ENCODE results near the gene FAM171A2.
A peak's percentile ranks its signal among the peaks of the same experiment; 100 is the strongest.

Gene FAM171A2

DNA sequence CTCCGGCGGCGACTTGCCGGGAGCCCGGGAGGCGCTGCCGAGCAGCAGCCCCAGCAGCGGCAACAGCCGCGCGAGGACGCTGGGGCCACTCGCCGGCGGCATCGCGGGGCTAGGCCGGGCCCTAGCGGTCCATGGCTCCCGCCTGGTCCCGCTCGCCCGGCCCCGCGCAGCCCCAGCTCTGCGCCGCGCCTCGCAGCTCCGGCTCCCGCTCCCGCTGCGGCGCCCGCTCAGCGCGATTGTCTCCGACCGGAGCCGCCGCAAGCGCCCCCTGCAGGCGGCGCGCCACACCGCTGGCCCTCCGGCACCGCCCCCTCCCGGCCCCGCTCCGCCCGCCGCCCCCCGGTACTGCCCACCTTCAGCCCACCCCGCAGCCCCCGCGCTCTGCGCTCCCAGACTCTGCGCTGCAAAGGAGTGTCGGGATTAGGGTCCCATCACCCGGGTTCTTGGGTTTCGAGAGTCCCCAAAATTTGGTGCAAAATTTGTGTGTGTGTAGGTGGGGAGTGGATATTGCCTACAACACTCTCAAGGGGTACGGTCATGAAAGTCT is at the start of gene FAM171A2:
FAM171A2 (minus strand) TSS at position 241 of the 547 bp plus-strand sequence; CDS start at position 102, 139 bp downstream.
- TF ChIP-seq, protein P1, sequence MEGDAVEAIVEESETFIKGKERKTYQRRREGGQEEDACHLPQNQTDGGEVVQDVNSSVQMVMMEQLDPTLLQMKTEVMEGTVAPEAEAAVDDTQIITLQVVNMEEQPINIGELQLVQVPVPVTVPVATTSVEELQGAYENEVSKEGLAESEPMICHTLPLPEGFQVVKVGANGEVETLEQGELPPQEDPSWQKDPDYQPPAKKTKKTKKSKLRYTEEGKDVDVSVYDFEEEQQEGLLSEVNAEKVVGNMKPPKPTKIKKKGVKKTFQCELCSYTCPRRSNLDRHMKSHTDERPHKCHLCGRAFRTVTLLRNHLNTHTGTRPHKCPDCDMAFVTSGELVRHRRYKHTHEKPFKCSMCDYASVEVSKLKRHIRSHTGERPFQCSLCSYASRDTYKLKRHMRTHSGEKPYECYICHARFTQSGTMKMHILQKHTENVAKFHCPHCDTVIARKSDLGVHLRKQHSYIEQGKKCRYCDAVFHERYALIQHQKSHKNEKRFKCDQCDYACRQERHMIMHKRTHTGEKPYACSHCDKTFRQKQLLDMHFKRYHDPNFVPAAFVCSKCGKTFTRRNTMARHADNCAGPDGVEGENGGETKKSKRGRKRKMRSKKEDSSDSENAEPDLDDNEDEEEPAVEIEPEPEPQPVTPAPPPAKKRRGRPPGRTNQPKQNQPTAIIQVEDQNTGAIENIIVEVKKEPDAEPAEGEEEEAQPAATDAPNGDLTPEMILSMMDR (IDR thresholded peaks at IDR 0.05; ENCODE audit: insufficient read depth, low read length, poor library complexity, severe bottlenecking) = no peak
- DNase-seq (ENCODE audit: extremely low read depth, insufficient read length) = peak; percentile 74
- no peaks in the 10 kb centered on the region for H3K27me3 ChIP-seq (replicated peaks; ENCODE audit: control insufficient read depth, insufficient read depth, low read length)
- H3K4me3 ChIP-seq (replicated peaks; ENCODE audit: low read depth, low read length) = peak within 1 kb of the TSS; percentile 68
- H3K36me3 ChIP-seq (ENCODE audit: control insufficient read depth, insufficient read depth, low read length) = no peaks in the 10 kb centered on the region

DNA sequence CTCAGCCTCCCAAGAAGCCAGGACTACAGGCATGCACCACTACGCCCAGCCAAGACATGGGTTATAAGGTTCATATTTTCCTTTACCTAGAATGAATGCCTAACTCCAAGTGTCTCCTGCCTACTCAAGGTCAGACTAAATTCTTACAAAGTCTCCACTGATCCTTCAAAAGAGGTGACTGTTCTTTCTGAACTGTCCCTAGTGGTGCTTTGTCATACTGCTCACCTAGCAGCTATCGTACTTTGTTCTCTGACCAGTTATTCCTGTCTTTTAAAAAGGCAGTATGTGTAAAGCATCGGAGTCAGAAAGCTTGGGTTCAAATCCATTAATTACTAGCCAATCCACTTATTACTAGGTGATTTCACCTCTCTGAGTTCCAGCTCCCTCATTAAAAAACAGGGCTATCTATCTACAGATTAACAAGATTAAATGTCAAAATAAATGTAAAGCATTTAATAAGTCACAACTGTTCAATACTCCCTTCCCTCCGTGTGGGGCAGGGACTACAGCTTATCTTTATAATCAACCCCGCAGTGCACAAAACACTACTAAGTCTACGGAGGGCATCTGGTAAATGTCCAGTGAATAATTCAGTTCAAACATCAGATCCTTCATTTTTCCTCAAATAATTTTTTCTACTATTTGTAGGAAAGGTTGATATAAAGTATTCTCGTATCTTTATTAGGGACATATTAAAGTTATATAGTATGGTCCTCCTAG is 45.8 kb upstream of the FAM171A2 start:
- no peak for DNase-seq (ENCODE audit: extremely low read depth, insufficient read length)
- no peaks in the 10 kb centered on the region; the same call in 1 of the 2 replicates for H3K36me3 ChIP-seq (ENCODE audit: control insufficient read depth, insufficient read depth, low read length)
- no peak overlapping the region for H3K4me3 ChIP-seq (replicated peaks; ENCODE audit: low read depth, low read length)
- H3K27me3 ChIP-seq (replicated peaks; ENCODE audit: control insufficient read depth, insufficient read depth, low read length) = no peaks in the 10 kb centered on the region
- TF ChIP-seq, protein P1 (IDR thresholded peaks at IDR 0.05; ENCODE audit: insufficient read depth, low read length, poor library complexity, severe bottlenecking) = peak; percentile 41

DNA sequence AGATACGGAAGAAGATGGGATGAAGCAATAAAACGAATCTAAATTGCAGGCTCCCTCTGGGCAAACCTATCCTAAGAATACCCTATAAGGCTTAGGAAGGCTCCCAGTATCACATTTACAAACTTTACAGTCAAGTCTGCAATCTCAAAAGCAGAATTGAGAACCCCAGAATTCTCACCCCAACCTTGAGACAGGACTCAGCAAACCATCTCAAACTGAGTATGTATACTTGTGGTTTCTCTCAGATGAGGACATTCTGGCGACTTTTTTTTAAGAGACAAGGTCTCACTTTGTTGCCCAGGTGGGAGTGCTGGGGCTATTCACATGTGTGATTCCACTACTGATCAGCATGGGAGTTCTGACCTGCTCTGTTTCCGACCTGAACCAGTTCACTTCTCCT is 45.1 kb upstream of the FAM171A2 start:
- TF ChIP-seq, protein P1 (IDR thresholded peaks at IDR 0.05; ENCODE audit: insufficient read depth, low read length, poor library complexity, severe bottlenecking) = no peak
- Histone ChIP-seq H3K36me3 (ENCODE audit: control insufficient read depth, insufficient read depth, low read length) (no peaks in the 10 kb centered on the region), H3K27me3 (replicated peaks; ENCODE audit: control insufficient read depth, insufficient read depth, low read length) (no peaks in the 10 kb centered on the region), H3K4me3 (replicated peaks; ENCODE audit: low read depth, low read length) (no peak overlapping the region)
- DNase-seq (ENCODE audit: extremely low read depth, insufficient read length) = no peak

DNA sequence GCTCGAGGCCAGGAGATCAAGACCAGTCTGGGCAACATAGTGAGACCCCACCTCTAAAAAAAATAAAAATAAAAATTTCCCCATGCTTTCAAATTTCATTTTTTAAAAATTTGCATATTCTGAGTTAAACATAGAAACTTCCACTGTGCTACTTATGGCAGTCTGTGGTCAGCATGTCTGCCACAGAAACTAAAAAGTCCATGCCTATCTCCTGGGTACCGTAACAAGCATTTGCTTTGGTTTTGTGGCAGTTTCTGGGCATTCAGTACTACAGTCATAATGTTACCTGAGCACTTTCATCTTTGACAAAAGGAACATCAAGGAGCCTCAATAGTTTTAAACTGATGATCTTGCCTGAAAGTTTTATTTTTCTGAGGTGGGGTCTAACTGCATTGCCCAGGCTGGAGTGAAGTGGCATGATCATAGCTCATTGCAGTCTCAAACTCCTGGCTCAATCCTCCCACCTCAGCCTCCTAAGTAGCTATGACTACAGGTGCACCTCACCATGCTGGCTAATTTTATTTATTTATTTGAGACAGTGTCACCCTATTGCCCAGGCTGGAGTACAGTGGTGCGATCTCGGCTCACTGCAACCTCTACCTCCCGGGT is 39.0 kb upstream of the FAM171A2 start:
- H3K36me3 ChIP-seq (ENCODE audit: control insufficient read depth, insufficient read depth, low read length) = peaks cover 16% of the 10 kb centered on the region
- H3K27me3 ChIP-seq (replicated peaks; ENCODE audit: control insufficient read depth, insufficient read depth, low read length) = no peaks in the 10 kb centered on the region
- H3K4me3 ChIP-seq (replicated peaks; ENCODE audit: low read depth, low read length) = no peak overlapping the region
- DNase-seq (ENCODE audit: extremely low read depth, insufficient read length) = peak; percentile 61
- TF ChIP-seq, protein P1 (IDR thresholded peaks at IDR 0.05; ENCODE audit: insufficient read depth, low read length, poor library complexity, severe bottlenecking) = no peak

DNA sequence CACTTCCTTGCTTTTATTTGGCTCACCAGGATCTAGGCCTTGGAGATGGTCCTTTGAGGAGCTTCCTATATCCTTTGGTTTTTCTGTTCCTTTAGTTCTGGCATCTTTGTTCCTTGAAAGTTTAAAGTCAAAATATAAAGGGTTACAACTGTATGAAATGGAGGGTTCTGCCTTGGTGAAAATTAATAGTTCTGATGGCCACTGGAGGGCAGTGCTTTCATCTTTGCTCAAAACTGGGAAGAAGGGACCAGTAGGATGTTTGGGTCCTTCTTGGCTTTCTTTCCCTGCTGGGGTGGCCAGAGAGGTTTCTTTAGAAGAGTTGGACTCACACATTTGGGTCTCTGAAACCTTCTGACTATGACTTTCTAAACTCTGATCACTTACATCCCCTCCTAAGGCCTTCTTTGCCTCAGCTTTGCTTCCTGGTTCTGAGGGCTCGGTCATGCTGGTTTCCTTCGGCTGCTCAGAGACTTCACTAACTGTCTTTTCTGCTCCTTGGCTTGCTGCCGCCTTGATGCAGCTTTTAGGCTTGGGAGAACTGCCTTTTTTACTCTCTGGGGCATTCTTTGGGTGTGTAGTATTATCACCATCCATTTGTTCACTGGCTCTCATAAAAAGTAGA is 36.7 kb upstream of the FAM171A2 start:
- DNase-seq (ENCODE audit: extremely low read depth, insufficient read length) = no peak
- no peak overlapping the region for H3K4me3 ChIP-seq (replicated peaks; ENCODE audit: low read depth, low read length)
- no peaks in the 10 kb centered on the region for H3K27me3 ChIP-seq (replicated peaks; ENCODE audit: control insufficient read depth, insufficient read depth, low read length)
- TF ChIP-seq, protein P1 (IDR thresholded peaks at IDR 0.05; ENCODE audit: insufficient read depth, low read length, poor library complexity, severe bottlenecking) = peak; percentile 53
- peaks cover 22% of the 10 kb centered on the region for H3K36me3 ChIP-seq (ENCODE audit: control insufficient read depth, insufficient read depth, low read length)
